WERI-Rb-1 (cell line): ENCODE results near the gene MRPL42.

ENCODE experiments used
- DNase-seq: peaks from one replicate; pipeline ENCODE4 v3.0.0-alpha.2; 2020
- H3K27ac ChIP-seq: fragments of 250-450 bp; sonication (Bioruptor Pico); 2 replicates; pipeline ENCODE4 v1.5.1; 2020; ENCODE audit warnings: mild to moderate bottlenecking, moderate library complexity
- H3K27me3 ChIP-seq: fragments of 250-450 bp; sonication (Bioruptor Pico); 2 replicates; pipeline ENCODE4 v1.5.1; 2021; ENCODE audit warnings: mild to moderate bottlenecking, low read depth, moderate library complexity; ENCODE audit not compliant: insufficient read depth, severe bottlenecking
- H3K36me3 ChIP-seq: fragments of 250-450 bp; sonication (Bioruptor Pico); 2 replicates; pipeline ENCODE4 v1.5.1; 2020; ENCODE audit warnings: mild to moderate bottlenecking, moderate library complexity
- H3K4me3 ChIP-seq: 2 replicates; pipeline ENCODE4 v1.5.1; 2011; ENCODE audit warnings: low read depth, mild to moderate bottlenecking, control low read depth, low read length
- H3K9me3 ChIP-seq: fragments of 250-450 bp; sonication (Bioruptor Pico); 2 replicates; pipeline ENCODE4 v1.5.1; 2021; ENCODE audit warnings: mild to moderate bottlenecking, moderate library complexity; ENCODE audit not compliant: severe bottlenecking
- CTCF ChIP-seq: IDR thresholded peaks from 2 replicates; pipeline ENCODE4 v1.5.1; 2011; ENCODE audit warnings: low read depth, mild to moderate bottlenecking, control low read depth, inconsistent platforms, low read length

The MRPL42 gene

GRCh38 chr12:93434256-93434865 lies 33.0 kb upstream of the MRPL42 start:
- no peak for TF ChIP-seq CTCF
- DNase-seq, result no peak
- no peak overlapping the region for H3K27ac ChIP-seq
- H3K27me3 ChIP-seq, result no peaks in the 10 kb centered on the region
- no peak overlapping the region for H3K4me3 ChIP-seq
- H3K36me3 ChIP-seq, result no peaks in the 10 kb centered on the region; the same call in 1 of the 2 replicates
- H3K9me3 ChIP-seq, result no peaks in the 10 kb centered on the region

- H3K27me3 ChIP-seq, result no peaks in the 10 kb centered on the region
- no peak overlapping the region for H3K4me3 ChIP-seq
- TF ChIP-seq CTCF, result no peak
- peaks cover 3% of the 10 kb centered on the region for H3K36me3 ChIP-seq
- H3K9me3 ChIP-seq, result no peaks in the 10 kb centered on the region
- no peak for DNase-seq
- H3K27ac ChIP-seq, result no peak overlapping the region
These were observed 28.9 kb upstream of the MRPL42 start for GRCh38 chr12:93438266-93439050.

GRCh38 chr12:93440043-93440835 lies 27.1 kb upstream of the MRPL42 start:
- Histone ChIP-seq H3K9me3 (no peaks in the 10 kb centered on the region), H3K36me3 (peaks cover 3% of the 10 kb centered on the region), H3K4me3 (peak overlapping the region; percentile 99), H3K27me3 (no peaks in the 10 kb centered on the region), H3K27ac (peak overlapping the region; percentile 96)
- no peak for DNase-seq
- no peak for TF ChIP-seq CTCF

- Histone ChIP-seq H3K27ac (peak overlapping the region; percentile 96), H3K4me3 (peak overlapping the region; percentile 99), H3K27me3 (no peaks in the 10 kb centered on the region), H3K9me3 (no peaks in the 10 kb centered on the region), H3K36me3 (peaks cover 3% of the 10 kb centered on the region)
- no peak for DNase-seq
- no peak for TF ChIP-seq CTCF
These were observed 26.2 kb upstream of the MRPL42 start for GRCh38 chr12:93441081-93441616.

GRCh38 chr12:93441617-93442410 lies 25.5 kb upstream of the MRPL42 start, which contains the start of gene UBE2N:
TSS of gene UBE2N (minus strand) at chr12:93441947. CDS start at chr12:93441884, 63 bp downstream.
- H3K36me3 ChIP-seq, result peaks cover 3% of the 10 kb centered on the region
- H3K4me3 ChIP-seq, result peak within 1 kb of the TSS; percentile 99
- no peak for TF ChIP-seq CTCF
- H3K27me3 ChIP-seq, result no peaks in the 10 kb centered on the region
- H3K9me3 ChIP-seq, result no peaks in the 10 kb centered on the region
- H3K27ac ChIP-seq, result peak within 1 kb of the TSS; percentile 96
- DNase-seq, result peak; percentile 97
